Epithelial cell of esophagus (primary cell): Measurements from ENCODE around the gene CRISP2.

Experiments used
- DNase-seq: peaks from one replicate; pipeline ENCODE4 v3.0.0; 2010; ENCODE audit warnings: low read depth
- H3K4me3 ChIP-seq: 2 replicates; pipeline ENCODE4 v1.5.1; 2011; ENCODE audit warnings: mild to moderate bottlenecking, low read length, control low read depth
- TF ChIP-seq, protein P1 (sequence below): IDR thresholded peaks from 2 replicates; pipeline ENCODE4 v1.5.1; 2011; ENCODE audit warnings: low read depth, mild to moderate bottlenecking, low read length, control low read depth, inconsistent platforms; ENCODE audit not compliant: insufficient read depth; ENCODE audit errors: missing control alignments

Gene CRISP2, protein sequence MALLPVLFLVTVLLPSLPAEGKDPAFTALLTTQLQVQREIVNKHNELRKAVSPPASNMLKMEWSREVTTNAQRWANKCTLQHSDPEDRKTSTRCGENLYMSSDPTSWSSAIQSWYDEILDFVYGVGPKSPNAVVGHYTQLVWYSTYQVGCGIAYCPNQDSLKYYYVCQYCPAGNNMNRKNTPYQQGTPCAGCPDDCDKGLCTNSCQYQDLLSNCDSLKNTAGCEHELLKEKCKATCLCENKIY

DNA sequence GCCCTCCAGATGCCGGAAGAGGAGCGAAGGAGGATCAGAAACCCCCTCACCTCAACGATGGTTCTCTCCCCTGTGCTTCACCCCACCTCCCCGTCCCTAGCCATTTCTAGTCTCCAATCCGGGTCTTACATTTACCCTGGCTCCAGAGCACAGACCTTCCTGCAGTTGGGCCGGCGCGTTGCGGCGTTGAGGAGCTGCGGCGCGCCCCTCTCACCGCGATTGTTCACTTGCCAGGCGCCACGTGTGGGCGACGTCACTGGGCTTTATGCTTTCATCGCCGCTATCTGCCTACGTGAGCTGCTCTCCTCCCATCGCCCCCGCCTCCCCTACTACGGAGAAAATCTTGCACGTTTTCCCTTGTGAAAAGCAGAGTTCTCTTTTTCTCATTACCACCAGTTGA, at the start of gene CRISP2:
TSS of gene CRISP2 (minus strand) at position 198 of the 400 bp plus-strand sequence. CDS start 4,347 bp downstream, outside the sequence.
- no peak for DNase-seq
- peak within 1 kb of the TSS; percentile 14 for H3K4me3 ChIP-seq
- TF ChIP-seq, protein P1, sequence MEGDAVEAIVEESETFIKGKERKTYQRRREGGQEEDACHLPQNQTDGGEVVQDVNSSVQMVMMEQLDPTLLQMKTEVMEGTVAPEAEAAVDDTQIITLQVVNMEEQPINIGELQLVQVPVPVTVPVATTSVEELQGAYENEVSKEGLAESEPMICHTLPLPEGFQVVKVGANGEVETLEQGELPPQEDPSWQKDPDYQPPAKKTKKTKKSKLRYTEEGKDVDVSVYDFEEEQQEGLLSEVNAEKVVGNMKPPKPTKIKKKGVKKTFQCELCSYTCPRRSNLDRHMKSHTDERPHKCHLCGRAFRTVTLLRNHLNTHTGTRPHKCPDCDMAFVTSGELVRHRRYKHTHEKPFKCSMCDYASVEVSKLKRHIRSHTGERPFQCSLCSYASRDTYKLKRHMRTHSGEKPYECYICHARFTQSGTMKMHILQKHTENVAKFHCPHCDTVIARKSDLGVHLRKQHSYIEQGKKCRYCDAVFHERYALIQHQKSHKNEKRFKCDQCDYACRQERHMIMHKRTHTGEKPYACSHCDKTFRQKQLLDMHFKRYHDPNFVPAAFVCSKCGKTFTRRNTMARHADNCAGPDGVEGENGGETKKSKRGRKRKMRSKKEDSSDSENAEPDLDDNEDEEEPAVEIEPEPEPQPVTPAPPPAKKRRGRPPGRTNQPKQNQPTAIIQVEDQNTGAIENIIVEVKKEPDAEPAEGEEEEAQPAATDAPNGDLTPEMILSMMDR: no peak

DNA sequence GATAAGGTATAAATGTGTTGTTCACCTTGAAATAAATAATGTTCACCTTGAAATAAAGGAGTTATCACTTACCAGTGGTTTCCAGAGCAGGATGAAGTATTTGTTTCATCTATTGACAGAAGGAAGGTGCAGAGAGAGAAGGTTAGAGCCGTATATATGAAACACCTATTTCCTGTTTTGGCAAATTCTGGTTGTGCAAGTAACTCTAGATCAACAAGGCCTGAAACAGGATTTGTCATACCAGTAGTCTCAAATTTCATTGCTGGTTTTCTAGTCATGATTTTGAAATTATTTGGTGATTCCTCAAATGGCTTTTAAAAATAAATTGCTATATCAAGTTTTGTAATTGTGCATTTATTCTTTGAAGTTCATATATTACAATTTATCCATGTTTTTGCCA, 30.9 kb upstream of the CRISP2 start, which contains the start of gene CRISP3:
TSS of gene CRISP3 (minus strand) at position 130 of the 400 bp plus-strand sequence. CDS start at position 109, 21 bp downstream.
- peak; percentile 67 for DNase-seq
- TF ChIP-seq, protein P1: no peak
- no peak within 1 kb of the TSS for H3K4me3 ChIP-seq

DNA sequence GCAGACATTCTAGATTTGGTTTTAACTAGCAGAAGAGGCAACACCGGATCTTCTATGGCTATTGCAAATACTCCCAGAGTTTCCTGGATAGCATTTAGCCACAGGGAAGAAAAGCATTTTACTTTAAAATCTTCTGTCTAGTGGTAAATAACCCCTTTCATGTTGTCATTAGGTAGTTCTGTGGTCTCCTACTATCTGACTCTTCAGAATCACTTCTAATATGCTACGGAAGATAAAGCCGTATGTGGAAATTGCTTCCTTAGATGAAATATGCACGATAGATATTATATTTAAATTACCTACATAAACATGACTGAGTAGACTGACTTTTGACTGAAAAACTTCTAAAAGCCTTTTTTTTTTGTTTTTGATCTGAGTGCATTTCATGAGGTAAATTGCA, 30.1 kb upstream of the CRISP2 start:
- DNase-seq: no peak

DNA sequence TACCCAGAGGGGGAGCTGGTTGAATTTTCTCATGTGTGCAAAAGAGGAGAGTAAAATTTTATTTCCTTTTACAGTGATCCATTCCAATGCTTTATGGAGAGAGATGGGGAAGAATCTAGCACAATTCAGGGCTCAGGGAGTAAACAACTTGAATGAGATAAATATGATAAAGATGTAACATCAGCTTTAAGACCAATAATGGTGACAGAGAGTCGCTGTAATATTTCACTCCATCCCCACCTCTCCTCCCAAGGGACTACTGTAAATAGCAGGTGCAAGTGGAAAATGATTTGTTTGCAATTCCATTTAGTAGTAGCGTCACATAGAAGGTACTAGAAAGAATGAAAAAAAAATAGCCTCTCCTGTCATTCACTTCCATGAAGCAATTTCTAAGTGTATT, 26.1 kb upstream of the CRISP2 start:
- H3K4me3 ChIP-seq: no peak overlapping the region
- TF ChIP-seq, protein P1: no peak
- no peak for DNase-seq

More for the DNA sequence above, 30.1 kb upstream of the CRISP2 start:
- H3K4me3 ChIP-seq: no peak overlapping the region
- TF ChIP-seq, protein P1: no peak

DNA sequence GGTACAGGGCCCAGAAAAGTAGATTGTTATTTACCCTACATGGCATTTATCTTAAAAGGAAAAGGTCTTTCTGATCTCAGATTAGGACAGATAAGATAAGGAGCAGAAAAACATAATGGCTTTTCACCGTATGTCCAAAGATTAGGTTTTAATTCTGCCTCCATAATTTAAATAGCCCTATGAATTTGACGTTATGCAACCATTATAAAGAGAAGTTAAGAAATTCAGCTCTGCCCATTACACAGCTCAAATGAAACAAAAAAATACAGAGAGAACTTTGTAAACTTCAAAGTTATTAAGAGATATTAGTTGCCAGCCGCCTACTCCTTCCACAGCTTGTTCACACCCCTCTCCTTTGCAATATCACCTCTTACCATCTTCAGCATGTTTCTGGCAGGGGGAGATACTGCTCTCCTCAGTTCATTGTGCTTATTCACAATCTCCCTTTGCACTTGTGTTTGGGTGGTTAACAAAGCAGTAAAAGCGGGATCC, 22.7 kb upstream of the CRISP2 start:
- no peak for DNase-seq
- no peak overlapping the region for H3K4me3 ChIP-seq
- TF ChIP-seq, protein P1: no peak

DNA sequence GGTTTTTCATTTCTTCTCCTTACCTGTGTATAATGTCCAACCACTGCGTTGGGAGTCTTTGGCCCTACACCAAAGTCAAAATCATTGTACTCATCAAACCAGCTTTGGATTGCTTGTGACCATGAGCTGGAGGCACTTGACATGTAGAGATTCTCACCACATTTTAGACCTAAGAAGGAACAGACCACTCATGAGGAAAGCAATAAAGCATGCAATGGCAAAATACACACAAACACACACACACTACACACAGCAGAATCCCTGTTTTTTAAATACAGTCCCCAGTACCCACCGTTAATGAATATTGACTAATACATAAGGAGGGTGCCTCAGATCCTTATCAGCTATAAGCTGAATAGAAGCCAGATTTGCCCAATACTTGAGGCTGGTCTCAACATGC, 20.3 kb upstream of the CRISP2 start:
- H3K4me3 ChIP-seq: no peak overlapping the region
- peak; percentile 4 for DNase-seq
- TF ChIP-seq, protein P1: no peak

DNA sequence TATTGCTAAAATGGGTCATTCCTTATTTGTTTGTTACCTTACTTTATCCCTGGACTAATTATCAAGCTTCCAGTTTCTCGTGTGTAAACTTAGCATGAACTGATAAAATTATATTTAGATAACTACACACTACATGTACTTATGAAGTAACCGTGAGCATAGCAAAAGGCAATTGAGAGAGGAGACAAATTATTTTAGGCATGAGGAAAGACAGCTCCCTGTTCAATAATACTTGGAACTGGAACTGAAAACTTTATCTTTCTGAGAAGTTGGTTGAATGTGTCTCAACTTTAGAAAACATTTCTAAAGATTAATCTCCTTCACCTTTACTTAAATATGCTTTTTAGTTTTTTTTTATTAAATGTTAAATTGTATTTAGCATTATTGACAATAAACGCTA, 19.4 kb upstream of the CRISP2 start:
- TF ChIP-seq, protein P1: no peak

More for the DNA sequence above, 19.4 kb upstream of the CRISP2 start:
- no peak overlapping the region for H3K4me3 ChIP-seq
- no peak for DNase-seq
